ENCODE data around the gene VCX2. TPM values are rescaled to one million over a fixed set of nuclear protein-coding genes. Genes with fewer than 3 reads are reported as not detected.

The VCX2 gene
- total RNA-seq, 4 donors from 2014 or later = not detected

Small RNA genes lying within 50 kb of the gene (small RNA-seq; reads per million reads assigned to genes)
- gene MIR651 = 0 to 0.32 reads per million in 2 donors

Other genes starting within 250 kb of the VCX2 start
- gene PNPLA4, start 243.9 kb downstream of the VCX2 start, total RNA-seq = 10 to 100 TPM in 2 of 4 donors, 1 to 10 TPM in 1, under 1 TPM in 1; 0.83 to 25.5 (median 10.9) TPM